Activated CD4-positive, alpha-beta T cell treated with anti-CD3 and anti-CD28 coated beads for 1 hour (primary cell): ENCODE data around the gene SLC38A10.
"Not testable (repeated sequence)": the region's sequence is repeated elsewhere in the genome, so short reads cannot be mapped to it uniquely, and the experiment has no call there.

ENCODE experiments used
- DNase-seq: peaks from one replicate; pipeline ENCODE4 v3.0.0-alpha.2; 2020

Gene SLC38A10

DNA sequence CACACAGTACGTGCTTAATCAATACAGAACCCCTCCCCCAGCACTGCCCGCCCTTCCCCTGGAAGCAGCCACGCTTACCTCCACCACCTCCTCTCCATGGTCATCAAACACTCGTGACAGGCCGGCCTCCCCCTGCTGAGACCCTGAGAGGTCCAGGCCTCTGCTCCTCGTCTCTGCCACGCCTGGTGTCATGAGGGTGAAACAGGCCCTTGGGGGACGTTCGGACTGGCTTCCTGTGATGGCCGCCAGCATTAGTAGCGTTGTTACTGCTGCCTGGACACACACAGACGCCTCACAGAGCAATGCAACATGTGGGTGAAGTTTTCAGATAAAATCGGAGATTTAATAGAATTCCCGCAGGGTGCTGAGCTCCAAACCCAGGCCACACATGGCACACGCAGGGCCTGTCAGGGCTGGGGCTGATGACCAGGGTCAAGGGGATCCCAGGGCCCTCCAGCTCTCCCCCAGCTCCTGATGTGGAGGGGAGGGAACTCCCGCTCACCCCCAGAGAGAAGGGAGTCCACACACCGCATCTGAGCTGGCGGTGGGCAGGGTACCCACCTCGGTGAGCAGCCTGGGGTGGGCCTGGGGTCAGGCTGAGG is 15.9 kb upstream of the SLC38A10 start:
- no peak for DNase-seq

- DNase-seq: no peak
Observed at GRCh38 chr17:81309859-81310839, 15.0 kb upstream of the SLC38A10 start.

- no peak for DNase-seq
Observed at GRCh38 chr17:81309140-81309858, 14.2 kb upstream of the SLC38A10 start.

GRCh38 chr17:81308784-81309139 is 13.7 kb upstream of the SLC38A10 start:
- not testable (repeated sequence) for DNase-seq

GRCh38 chr17:81307636-81308560 is 12.8 kb upstream of the SLC38A10 start:
- no peak for DNase-seq

- no peak for DNase-seq
Observed at GRCh38 chr17:81306898-81307510, 11.9 kb upstream of the SLC38A10 start.

GRCh38 chr17:81306491-81306890 is 11.4 kb upstream of the SLC38A10 start:
- DNase-seq: no peak

DNA sequence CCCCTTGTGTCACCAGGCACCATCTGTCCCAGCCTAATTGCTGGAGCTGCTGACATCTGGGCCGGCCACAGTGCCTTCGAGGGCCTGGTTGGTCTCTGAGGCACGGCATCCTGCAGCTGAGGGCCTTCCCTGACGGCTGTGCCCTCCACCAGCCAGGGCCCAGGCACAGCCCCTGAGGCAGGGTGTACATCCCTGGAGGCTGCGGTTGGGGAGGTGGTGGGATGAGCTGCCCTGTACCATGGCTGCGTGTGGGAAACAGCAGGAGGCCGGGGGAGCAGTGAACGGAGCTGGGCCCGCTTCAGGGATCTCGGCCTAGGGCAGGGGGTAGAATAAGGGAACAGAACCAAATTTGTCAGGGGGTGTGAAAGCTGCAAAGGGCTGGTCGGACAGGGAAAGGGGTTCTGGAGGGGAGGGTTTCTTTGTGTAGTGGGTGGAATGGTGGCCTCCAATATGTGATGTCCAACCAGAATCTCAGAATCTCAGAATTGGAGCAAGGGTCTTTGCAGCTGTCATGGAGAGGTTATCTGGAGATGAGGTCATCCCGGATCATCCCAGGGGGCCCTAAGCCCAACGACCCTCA is 10.0 kb upstream of the SLC38A10 start:
- no peak for DNase-seq

DNA sequence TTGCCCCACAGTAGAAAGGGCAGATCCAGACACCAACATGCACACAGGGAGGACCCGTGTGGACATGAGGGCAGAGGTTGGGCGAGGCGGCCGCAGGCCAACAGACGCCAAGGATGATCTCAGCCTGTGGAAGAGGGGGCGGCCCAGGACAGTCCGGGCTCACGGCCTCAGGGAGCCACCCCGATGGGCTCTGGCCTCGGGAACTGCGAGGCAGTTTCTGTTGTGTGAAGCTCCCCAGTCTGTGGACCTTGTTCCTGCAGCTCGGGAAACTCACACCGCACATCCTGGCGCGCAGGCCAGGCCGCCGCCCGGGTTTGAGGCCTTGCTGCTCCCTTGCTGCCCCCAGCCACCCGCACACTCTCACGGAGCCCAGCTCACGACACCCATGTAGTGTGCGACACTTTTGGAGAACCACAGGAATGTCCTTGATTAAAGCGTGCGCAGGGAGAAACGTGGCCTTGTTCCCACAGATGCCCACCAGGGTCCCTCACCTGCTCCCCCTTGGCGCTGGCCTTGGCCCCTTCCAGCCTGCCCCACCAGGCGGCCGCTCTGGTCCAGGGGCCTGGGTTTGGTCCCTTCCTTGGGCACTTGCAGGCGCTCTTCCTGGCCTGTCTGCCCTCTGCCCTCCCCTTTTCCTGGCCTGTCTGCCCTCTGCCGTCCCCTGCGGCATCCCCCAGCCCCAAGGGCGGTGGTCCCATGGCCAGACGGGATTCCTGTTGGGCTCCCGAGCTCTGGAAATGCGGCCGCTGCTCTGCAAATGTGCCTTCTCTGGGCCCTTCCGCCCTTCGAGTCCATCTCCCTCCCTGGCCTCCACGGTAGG is 9.3 kb upstream of the SLC38A10 start:
- no peak for DNase-seq

DNA sequence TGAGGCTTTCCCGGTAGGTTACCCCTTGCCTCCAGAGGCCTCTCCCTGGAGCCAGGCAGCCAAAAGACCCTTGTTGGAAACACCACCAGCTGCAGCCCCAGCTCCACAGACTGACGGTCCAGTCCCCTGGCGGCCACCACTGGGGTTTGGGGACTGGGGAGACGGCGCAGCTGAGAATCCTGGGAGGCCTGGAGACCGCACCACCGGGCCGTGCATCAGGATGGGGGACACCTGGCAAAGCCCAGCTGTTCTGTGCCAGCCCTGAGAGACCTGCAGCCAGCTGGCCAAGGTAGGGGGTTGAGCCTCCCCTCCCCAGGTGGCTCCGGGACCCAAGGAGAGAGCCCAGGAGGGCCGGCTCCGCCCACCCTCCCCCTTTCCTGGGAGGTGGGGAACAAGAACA is 8.3 kb upstream of the SLC38A10 start:
- DNase-seq: no peak

DNA sequence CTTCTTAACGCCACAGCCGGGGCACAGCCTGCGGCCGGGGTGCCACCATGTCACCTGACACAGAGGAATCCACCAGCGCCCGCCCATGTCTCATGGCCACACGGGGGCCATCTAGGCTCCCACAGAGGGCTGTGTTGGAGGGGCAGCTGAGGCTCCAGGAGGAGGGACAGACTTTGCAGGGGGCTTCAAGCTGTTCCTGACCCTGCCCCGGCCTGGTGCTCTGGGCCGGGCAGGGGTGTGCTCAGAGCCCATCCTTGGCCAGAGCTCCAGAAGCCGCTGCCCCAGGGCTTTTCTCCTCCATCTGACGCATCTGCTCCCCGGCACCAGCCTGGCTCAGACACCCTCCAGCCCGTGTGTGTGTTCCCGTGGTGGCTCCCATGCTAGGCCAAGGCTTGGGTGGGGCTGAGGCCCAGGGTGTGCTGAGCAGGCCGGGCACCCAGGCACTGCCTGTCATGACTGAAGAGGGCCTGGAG is 7.8 kb upstream of the SLC38A10 start:
- no peak for DNase-seq

- no peak for DNase-seq
Observed at GRCh38 chr17:81302324-81302723, 7.2 kb upstream of the SLC38A10 start.

- no peak for DNase-seq
Observed at GRCh38 chr17:81301195-81302144, 6.4 kb upstream of the SLC38A10 start.

DNA sequence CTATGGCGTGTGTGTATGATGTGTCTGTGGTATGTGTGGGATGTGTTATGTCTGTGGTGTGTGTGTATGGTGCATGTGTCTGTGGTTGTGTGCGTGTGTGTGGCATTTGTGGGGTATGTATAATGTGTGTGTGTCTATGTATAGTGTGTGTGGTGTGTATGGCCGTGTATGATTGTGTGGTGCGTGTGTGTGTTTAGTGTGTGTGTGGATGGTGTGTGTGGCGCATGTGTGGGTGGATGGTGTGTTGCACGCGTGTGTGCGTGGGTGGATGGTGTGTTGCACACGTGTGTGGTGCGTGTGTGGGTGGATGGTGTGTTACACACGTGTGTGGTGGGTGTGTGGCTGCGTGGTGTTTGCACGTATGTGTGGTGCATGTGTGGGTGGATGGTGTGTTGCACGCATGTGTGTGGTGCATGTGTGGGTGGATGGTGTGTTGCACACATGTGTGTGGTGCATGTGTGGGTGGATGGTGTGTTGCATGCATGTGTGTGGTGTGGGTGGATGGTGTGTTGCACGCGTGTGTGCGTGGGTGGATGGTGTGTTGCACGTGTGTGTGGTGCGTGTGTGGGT is 5.6 kb upstream of the SLC38A10 start:
- DNase-seq: no peak

DNA sequence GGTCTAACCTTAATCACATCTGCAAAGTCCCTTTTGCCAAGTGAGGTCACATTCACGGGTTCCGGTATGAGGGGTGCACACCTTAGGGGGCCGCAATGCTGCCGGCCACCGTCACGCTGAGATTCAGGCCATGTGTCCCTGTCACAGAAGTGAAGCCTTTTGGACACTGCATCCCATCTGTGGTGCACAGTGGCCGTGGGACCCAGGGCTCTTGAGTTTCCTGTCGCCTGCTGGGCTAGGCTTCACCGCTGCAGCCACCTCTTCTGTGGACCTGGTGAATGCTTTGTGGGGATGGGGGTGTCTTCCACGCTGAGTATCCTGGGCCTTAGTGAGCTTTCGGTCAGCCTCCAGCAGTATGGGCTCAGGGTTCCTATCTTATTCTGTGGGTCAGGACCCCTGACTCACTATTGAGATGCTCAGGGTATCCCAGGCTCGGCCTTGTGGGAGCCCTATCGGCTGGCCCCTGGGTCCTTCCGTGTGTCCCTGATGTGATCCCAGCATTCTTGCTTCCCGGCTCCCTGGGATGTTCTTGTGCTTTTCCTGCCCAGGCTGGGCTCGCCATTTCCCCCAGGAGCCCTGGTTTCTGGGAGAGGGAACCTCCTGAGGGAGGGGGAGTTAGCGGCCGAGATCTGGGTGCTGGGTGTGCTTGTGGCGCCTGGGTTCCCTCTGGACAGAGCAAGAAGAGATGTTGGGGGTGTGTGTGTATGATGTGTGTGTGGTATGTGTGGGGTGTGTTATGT is 4.9 kb upstream of the SLC38A10 start:
- DNase-seq: no peak

DNA sequence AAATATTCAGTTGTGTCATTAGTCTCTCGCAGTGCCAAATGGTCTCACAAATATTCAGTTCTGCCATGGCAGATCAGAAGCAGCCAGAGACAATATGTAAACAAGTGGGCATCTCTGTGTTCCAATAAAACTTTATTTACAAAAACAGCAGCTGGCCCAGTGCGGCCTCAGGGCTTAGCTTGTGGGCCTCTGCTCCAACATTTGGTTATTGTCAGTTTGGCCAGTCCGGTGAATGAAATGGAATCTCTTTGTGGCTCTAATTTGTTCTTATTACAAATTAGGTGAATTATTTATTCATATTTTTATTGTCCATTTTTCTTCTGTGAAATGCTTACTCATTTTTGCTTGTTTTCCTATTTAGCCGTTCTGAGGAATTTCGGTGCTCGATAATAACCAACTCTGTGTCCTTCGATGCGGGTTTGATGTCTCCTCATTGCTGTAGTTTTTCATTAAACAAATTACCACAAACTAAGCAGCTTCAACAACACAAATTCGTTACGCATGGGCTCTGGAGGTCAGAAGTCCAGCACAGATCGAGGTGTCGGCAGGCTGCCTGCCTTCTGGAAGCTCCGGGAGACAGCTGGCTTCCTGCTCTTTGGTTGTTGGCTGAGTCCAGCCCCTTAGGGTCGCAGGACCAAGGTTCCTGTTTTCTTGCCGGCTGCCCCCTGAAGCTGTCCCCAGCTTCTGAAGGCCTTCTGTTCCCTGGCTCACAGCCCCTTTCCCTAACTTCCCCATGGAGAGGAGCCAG is 4.1 kb upstream of the SLC38A10 start:
- DNase-seq: no peak

GRCh38 chr17:81298325-81298990 is 3.4 kb upstream of the SLC38A10 start:
- DNase-seq: no peak
